Stimulated activated CD4-positive, alpha-beta T cell treated with anti-CD3 and anti-CD28 coated beads, TNF-alpha, amount 100 ng/mL, for 24 hours (primary cell): Measurements from ENCODE around the gene ESX1.
"Not testable (repeated sequence)": the region's sequence is repeated elsewhere in the genome, so short reads cannot be mapped to it uniquely, and the experiment has no call there.

ENCODE experiments used
- DNase-seq, 3 experiments: peaks; one replicate each; pipeline ENCODE4 v3.0.0-alpha.2; 2020; ENCODE audit warnings: low read depth in 3 of 3

ESX1 gene

DNA sequence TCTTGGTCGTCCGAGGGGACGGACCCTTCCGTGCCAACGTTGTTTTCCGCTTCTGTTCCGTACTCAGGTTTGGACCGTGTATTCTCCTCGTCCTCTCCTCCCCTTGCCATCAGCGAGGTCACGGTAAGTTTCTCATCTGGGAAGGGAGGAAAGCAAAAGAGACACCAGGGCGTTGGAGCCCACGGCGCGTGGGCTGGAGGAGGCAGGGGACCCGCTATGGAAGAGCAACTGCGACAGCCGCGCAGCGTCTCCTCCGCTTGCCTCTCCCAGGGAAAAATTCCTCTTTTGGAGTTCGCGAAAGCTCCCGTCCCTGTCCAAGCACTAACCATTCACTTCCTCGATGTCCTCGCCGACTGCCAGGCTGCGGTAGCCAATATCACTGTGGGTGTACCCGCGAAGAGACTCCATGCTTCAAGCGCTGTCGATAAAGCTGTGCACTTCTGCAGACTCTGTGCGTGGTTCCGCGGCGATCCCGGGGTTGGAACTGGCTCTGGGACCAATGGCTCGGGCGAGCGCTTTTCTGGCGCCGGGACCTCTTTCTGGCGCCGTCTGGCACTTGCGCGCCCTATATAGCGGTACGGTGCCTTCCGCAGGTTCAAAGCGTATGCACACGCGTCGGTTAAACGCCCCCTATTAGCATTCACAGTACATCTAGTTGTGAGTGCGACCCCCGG is at the start of gene ESX1:
Gene ESX1, minus strand, starts transcription at position 492 of the 674 bp plus-strand sequence. Its CDS starts 84 bp downstream, at position 408.
- no peak for DNase-seq

DNA sequence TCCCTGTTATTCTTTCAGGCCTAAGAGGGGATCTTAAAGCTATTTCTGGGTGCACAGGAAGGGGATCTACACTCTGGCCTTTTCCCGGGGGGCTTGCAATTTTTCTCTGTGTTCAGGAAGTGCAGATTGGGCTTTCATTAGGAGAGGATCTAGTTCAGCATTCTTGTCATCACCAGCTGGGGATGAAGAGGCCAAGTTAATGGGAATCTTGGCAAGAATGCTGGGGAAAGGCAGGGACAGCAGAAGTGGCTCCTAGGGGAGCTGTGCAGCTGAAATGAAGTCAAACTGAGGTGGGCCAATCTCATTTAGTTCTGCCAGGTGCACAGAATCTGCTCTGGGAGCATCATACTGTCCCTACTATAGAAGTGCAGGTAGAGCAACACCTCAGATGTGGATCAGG is 40.9 kb upstream of the ESX1 start:
- no peak for DNase-seq

DNA sequence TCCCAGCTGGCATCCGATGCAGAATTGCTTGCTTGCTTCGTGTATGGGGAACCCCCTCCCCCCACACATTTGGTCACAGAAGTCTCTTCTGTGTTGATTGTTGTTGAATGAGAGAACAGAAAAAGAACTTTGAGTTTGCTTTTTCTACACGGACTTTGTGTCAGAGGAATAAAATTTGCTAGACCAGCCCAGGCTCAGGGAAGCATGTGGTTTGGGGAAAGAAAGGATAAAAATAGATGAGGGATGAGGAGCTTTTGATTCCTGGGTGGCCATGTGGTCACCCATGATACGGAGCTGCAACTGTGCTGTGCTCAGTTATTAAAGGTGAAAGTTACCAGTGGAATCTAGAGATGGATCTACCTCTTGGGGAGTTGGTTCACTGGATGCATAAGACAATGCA is 34.2 kb upstream of the ESX1 start:
- DNase-seq, result no peak

DNA sequence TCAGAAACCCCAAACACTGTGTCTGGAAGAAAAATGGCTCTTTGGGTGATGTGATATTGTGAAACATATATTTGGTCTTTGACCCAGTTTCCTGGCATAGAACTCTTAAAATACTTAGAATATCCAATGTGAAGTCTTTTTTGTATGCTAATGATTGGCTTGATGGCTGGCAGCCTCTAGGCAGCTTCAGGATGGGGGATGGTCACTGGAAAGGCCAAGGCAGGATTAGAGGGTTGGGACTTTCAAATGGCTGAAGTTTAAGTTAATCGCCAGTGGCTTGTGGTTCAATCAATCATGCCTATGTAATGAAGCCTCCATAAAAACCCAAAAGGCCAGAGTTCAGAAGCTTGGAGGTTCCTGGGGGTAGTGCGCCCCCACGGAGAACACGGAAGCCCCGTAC is 33.5 kb upstream of the ESX1 start:
- no peak for DNase-seq

DNA sequence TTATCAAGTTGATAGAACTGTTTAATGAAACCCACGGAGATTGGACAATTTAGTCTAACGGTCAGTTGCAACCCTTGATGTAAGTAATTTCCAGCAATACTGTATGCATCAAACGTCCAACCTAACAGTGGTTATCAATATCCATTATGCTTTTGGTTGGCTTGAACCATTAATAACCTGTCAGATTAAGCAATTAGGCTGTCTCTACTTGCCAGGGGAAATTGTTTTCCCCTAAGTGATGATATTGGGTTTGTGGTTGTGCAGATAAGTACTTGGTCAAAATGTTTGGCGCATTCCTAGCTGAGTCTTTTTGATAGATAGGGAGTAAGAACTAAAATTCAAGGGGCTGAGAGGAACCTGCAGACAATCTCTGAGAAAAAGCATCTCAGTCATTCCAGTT is 30.5 kb upstream of the ESX1 start:
- DNase-seq, result no peak

DNA sequence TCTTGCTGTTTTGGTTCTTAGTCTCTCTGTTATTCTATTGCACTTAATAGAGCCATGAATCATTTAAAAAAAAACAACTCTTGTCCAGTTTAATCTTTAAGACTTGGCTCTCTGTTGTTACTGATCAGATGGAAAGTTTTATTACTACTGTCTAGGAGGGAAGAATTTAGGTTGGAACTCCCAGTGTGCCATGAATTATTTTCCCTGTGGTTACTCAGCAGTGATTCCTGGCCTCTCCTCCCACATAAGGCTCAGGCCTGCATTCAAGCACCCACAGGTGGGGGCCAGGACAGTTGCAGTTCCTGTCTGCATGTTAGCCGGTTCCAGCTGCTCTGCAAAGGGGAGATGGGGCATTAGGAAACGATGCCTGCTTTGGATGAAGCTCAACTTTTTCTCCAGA is 29.8 kb upstream of the ESX1 start:
- no peak for DNase-seq

DNA sequence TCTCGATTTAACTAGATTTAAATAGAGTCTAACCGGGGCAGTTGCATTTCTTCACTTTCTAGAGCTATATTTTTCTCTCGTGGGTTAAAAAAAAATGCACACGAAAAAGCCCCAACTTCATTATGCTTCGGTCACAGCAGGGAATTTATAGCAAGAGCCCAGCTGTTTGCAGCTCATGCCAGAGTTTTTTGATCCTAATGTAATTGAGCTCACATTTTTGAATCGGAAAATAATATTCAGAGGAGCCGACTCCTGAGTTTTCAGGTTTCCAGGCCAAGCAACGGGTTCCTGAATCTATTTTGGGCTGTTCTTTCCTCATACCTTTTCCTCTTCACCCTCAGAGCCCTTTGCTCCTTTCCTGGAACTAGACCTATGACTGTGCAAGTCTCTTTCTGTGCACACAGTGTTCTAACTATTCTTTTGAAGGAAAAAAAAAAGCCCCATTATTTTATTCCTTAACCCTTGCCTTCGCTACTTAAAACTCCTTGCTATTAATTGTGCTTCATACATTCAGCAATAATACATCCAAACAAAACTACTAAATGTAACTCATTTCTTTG is 27.5 kb upstream of the ESX1 start:
- DNase-seq, result no peak

DNA sequence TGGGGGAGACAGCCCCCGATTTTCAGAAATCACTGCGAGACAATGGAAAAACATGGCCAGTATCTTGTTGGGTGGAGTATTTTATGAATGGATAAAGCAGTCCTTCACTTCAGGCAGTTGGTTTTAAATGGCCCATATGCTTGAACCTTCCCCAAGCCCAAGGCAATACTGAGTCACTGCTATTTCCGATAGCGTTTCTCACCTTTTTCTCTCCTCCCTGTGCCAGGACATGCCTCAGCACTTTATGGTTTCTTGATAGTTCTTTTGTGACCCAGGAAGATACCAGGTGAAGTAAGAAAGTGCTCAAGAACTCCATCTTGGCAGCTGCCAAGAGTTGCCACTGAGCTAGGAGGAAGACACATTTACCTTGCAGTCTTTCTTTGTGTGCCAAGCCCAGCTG is 26.8 kb upstream of the ESX1 start:
- no peak for DNase-seq

DNA sequence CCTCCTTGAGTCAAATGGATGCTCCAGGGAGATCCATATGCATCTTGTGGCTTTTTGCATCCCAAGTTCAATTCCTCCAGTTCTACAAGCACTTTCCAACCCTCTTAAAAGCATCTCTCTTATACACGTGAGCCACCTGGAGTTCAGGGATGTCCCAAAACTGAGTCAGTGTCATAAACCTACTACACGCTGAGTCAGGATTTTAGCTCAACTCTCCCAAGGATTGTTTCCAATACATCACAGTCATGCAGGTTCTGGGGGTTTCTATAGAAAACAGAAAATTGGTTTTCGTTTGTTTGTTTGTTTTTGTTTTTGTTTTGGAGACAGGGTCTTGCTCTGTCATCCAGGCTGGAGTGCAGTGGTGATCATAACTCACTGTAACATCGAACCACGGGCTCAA is 25.9 kb upstream of the ESX1 start:
- DNase-seq, result no peak

DNA sequence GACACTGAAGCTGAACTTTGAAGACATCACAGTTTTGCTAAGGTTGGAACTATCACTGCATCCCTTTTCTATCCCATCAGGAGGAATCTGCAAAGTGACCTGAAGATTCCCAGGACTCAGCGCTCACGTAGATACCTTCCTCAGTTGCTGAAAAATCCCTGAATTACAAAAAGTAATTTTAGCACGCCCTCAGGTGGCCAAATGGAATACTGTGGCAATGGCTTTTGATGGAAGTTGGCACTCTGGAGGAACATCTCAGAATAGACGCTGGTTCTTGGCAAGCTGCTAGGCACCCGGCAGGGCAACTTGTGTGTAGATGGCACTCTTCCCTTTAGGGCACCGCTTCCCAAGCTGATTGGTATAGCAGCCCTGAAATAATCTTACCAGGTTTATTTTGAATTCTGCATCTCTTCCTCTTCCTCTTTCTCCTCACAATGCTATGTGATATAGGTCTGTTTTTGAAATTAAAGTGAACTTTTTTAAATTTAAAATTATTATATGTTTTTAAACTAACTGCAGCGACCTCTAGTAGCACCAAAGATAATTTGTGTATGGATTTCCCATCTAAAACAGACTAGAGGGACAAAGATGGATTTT is 16.3 kb upstream of the ESX1 start:
- DNase-seq, result peak in 2 of 3 experiments; percentile 0 to 17

DNA sequence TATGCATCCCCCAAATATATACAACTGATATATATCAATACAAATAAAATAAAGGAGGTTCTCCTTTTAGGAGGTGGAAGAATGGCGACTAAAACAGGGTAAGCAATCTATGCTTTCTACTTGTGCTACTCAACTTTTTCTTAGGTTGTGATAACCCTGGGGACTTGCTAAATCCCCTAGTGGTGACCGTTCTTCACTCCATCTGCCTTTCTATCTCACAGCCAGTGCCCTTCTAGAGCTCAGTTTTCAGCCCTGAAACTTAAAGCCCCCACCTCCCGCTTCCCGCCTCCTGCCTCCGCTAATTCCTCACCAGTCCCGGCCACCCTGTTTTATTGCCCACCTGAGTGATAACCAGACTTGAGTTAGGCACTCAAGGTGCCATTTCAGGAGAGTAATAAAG is 15.5 kb upstream of the ESX1 start:
- no peak for DNase-seq

DNA sequence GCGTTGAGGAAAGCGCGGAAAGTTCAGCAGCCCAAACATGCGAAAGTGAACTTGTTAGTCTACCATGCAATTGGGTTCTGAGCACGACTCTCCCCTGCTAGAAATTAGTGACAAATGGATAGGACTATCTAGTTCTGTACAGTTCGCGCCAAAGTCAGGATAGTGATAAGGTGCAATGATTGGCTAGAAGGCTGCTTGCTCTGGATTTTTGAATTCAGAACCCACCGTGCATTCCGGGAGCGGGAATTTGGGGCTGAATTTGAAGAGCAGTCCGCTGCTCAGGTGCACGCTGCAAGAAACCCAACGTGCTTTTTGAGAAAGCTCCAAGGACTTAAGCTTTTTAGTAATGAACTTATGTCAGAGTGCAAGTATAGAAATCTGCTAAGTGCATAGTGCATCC is 732 bp upstream of the ESX1 start:
- DNase-seq, result no peak

DNA sequence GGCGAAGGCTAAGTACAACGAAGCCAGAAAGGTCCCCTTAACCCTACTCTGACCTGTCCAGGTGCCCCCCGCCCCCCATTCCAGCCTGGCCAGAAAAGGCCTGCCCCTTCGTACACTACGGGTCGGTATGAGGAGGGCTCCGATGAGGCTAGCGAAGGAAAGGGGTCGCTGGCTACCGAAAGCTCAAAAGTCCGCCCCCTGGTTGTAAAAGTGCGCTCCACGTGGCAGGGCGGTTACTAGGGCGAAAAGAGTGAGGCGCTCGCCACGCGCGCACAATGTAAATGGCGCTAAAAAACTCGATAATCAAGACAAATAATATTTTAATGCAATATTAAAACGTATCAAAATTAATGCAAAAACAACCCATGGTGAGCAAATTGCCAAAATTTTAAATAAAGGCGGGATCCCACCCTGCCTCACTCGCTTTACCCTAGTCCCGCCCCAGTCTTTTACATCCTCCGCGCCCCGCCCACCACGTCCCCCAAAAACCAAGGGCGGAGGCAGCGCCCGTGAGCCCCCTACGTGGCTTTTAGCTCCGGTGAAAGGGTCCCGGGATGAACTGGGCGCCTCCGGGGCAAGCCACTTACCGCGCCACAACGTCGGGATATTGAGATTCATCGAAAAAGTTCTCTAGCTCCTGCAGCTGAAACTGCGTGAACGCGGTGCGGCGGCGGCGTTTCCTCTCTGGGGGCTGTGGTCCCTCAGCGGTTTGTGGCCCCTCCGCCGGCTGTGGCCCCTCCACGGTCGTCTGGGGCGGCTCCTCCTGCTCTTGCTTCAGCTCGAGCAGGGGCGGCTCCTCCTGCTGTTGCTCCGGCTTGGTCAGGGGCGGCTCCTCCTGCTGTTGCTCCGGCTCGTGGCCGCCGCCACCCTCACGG is 929 bp downstream of the ESX1 start:
- no peak for DNase-seq

DNA sequence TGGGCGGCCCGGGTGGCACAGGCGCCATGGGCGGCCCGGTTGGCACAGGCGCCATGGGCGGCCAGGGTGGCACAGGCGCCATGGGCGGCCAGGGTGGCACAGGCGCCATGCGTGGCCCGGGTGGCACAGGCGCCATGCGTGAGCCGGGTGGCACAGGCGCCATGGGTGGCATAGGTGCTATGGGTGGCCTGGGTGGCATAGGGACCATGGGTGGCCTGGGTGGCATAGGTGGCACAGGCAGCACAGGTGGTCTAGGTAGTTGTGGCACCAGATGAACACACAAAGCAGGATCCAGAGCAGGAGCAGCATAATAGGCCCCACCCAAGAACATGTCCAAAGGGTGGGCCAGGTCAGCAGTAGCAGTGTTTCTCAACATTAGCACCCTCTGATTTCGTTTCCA is 4.3 kb downstream of the ESX1 start:
- DNase-seq, result no peak

DNA sequence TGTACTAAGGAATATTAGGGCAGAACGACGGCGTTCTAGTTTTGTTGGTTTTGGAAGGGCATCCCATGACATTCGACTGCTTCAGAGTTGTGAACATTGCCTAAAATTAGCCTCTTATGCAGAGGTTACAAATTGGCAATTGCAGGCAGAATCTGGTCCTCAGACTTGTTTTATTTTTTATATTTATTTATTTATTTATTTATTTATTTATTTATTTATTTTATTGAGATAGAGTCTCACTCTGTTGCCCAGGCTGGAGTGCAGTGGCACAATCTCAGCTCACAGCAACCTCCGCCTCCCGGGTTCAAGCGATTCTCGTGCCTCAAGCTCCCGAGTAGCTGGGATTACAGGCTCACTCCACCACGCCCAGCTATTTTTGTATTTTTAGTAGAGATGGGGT is 24.7 kb downstream of the ESX1 start:
- DNase-seq, result not testable (repeated sequence)

DNA sequence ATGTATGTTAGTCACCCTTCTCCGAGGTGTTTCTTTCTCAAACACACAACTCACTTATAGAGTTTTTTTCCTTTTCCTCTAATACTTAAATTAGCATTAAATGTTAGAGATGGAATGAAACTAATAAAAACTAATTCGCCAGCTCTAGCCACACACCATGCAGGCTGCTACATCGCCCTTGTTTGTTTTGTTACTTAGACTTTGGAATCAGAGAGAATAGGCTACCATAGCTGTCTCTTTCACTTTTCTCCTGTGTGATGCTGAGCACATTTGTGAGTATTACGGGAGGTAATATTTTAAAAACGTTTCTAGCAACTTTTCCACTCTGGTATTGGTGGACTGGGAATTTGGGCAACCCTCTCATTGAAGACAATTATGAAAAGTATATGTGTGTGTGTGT is 43.5 kb downstream of the ESX1 start:
- DNase-seq, result no peak

DNA sequence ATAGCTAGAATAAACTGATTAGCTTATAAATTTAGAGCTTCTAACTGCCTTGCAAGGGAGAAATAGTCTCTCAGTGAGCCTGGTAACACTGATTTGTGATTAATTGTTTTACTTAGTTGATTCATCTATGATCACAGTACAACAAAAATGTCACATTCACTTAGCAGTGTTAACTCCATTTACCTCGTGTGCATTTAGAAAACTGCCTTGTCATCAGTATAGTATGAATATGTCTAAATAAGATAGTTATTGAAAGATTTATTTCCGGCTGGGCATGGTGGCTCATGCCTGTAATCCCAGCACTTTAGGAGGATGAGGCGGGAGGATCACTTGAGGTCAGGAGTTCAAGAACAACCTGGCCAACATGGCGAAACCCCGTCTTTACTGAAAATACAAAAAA is 49.2 kb downstream of the ESX1 start:
- DNase-seq, result no peak
